ENCODE measurements around the gene CENPS. TPM values are rescaled to one million over a fixed set of nuclear protein-coding genes. Genes with fewer than 3 reads are reported as not detected.

CENPS gene
- total and polyA plus RNA-seq, 2 of the 13 experiments (the other 11 are each of a cell fraction or from before 2014, with no cell fraction given): 3.3 to 22.0 TPM

DNA sequence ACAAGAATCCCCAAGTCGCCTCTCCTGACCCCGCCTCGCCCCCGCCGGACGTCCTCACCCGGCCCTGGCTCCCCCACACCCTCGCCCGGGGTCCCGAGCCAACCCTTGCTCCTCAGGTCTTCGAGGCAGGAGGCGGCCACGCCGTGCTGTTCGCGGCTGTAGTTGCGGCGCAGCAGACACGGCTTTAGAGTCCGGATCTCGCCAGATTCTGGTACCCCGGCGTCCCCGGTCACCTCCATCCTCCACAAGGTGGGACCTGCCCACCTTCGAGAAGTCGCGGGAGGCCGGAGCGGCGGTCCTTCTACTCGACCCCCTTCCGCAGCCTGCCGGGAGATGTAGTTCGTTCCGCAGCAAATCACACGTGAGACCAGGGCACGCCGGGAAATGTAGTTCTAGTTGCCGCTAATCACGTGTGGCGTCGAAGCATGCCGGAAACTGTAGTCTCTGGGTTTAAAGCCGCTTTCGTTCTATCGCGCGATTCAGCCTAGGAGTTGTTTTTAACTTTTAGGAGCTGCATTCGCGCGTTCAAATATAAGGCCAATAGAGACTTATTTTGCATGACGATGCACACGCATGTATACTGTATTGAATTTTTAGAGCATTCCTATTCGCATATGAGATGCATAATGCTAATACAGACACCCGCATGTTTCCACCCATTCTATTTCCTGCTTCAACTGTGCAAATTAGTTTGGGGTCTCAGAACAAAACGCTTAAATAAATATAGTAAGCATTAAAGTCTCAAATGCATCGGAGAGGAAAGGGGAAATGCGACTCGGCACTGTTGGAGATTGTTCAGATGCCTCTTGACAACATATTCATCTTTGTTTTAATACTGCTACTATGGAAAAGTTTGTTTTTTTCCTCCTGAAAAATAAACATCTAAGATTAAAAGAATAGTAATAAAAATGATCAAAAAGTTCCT is 42.2 kb downstream of the CENPS start, which contains the start of gene DFFA (continued):
- peak; percentile 65; the same call in 1 of the 2 replicates for TF ChIP-seq ZNF230 (CRISPR knock-in tag; IDR thresholded peaks at IDR 0.05)
- TF ChIP-seq MED13 (CRISPR knock-in tag; IDR thresholded peaks at IDR 0.05): no peak; the same call in 1 of the 2 replicates
- TF ChIP-seq NR2F6 (IDR thresholded peaks at IDR 0.05): no peak; the same call in 1 of the 2 replicates
- TF ChIP-seq NR2F6 (CRISPR knock-in tag; IDR thresholded peaks at IDR 0.05): peak; percentile 48
- peak; percentile 64 for TF ChIP-seq PPARG (CRISPR knock-in tag; conservative IDR thresholded peaks at IDR 0.05)
- TF ChIP-seq, protein P1, sequence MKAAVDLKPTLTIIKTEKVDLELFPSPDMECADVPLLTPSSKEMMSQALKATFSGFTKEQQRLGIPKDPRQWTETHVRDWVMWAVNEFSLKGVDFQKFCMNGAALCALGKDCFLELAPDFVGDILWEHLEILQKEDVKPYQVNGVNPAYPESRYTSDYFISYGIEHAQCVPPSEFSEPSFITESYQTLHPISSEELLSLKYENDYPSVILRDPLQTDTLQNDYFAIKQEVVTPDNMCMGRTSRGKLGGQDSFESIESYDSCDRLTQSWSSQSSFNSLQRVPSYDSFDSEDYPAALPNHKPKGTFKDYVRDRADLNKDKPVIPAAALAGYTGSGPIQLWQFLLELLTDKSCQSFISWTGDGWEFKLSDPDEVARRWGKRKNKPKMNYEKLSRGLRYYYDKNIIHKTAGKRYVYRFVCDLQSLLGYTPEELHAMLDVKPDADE (CRISPR knock-in tag; IDR thresholded peaks at IDR 0.05): no peak
- TF ChIP-seq RCOR2 (CRISPR knock-in tag; IDR thresholded peaks at IDR 0.05): no peak; the same call in 1 of the 2 replicates
- TF ChIP-seq, protein P2, sequence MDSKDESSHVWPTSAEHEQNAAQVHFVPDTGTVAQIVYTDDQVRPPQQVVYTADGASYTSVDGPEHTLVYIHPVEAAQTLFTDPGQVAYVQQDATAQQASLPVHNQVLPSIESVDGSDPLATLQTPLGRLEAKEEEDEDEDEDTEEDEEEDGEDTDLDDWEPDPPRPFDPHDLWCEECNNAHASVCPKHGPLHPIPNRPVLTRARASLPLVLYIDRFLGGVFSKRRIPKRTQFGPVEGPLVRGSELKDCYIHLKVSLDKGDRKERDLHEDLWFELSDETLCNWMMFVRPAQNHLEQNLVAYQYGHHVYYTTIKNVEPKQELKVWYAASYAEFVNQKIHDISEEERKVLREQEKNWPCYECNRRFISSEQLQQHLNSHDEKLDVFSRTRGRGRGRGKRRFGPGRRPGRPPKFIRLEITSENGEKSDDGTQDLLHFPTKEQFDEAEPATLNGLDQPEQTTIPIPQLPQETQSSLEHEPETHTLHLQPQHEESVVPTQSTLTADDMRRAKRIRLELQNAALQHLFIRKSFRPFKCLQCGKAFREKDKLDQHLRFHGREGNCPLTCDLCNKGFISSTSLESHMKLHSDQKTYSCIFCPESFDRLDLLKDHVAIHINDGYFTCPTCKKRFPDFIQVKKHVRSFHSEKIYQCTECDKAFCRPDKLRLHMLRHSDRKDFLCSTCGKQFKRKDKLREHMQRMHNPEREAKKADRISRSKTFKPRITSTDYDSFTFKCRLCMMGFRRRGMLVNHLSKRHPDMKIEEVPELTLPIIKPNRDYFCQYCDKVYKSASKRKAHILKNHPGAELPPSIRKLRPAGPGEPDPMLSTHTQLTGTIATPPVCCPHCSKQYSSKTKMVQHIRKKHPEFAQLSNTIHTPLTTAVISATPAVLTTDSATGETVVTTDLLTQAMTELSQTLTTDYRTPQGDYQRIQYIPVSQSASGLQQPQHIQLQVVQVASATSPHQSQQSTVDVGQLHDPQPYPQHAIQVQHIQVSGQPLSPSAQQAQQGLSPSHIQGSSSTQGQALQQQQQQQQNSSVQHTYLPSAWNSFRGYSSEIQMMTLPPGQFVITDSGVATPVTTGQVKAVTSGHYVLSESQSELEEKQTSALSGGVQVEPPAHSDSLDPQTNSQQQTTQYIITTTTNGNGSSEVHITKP (CRISPR knock-in tag; IDR thresholded peaks at IDR 0.05; ENCODE audit: low read depth): peak; percentile 95
- TF ChIP-seq ONECUT2 (CRISPR knock-in tag; IDR thresholded peaks at IDR 0.05): no peak
- TF ChIP-seq, protein P3, sequence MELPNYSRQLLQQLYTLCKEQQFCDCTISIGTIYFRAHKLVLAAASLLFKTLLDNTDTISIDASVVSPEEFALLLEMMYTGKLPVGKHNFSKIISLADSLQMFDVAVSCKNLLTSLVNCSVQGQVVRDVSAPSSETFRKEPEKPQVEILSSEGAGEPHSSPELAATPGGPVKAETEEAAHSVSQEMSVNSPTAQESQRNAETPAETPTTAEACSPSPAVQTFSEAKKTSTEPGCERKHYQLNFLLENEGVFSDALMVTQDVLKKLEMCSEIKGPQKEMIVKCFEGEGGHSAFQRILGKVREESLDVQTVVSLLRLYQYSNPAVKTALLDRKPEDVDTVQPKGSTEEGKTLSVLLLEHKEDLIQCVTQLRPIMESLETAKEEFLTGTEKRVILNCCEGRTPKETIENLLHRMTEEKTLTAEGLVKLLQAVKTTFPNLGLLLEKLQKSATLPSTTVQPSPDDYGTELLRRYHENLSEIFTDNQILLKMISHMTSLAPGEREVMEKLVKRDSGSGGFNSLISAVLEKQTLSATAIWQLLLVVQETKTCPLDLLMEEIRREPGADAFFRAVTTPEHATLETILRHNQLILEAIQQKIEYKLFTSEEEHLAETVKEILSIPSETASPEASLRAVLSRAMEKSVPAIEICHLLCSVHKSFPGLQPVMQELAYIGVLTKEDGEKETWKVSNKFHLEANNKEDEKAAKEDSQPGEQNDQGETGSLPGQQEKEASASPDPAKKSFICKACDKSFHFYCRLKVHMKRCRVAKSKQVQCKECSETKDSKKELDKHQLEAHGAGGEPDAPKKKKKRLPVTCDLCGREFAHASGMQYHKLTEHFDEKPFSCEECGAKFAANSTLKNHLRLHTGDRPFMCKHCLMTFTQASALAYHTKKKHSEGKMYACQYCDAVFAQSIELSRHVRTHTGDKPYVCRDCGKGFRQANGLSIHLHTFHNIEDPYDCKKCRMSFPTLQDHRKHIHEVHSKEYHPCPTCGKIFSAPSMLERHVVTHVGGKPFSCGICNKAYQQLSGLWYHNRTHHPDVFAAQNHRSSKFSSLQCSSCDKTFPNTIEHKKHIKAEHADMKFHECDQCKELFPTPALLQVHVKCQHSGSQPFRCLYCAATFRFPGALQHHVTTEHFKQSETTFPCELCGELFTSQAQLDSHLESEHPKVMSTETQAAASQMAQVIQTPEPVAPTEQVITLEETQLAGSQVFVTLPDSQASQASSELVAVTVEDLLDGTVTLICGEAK (IDR thresholded peaks at IDR 0.05): no peak
- TF ChIP-seq, protein P3 (CRISPR knock-in tag; IDR thresholded peaks at IDR 0.05): peak; percentile 80; the same call in 1 of the 2 replicates
- TF ChIP-seq ZSCAN20 (CRISPR knock-in tag; IDR thresholded peaks at IDR 0.05; ENCODE audit: borderline replicate concordance): peak; percentile 49; the same call in 1 of the 2 replicates
- peak; percentile 62 for TF ChIP-seq SP4 (CRISPR knock-in tag; IDR thresholded peaks at IDR 0.05)
